Measurements from ENCODE around the gene ARL6IP5. TPM values are rescaled to one million over a fixed set of nuclear protein-coding genes. Genes with fewer than 3 reads are reported as not detected.
A peak's percentile ranks its signal among the peaks of the same experiment; 100 is the strongest.

Gene ARL6IP5
- total and polyA plus RNA-seq, 12 donors: 100 to 276 (median 185) TPM

GRCh38 chr3:69096299-69096698 lies 11.6 kb downstream of the ARL6IP5 start:
- Histone ChIP-seq H3K4me1 (replicated peaks in 1 of 2) (peaks cover 50 to 77% of the 10 kb centered on the region in 2 donors), H3K36me3 (replicated peaks in 1 of 2) (no peaks in the 10 kb centered on the region), H3K4me3 (no peak overlapping the region), H3K9me3 (replicated peaks in 1 of 3) (no peaks in the 10 kb centered on the region), H3K27ac (peak overlapping the region in 4 of 5 donors; percentile 22 to 85 (median 61)), H3K27me3 (no peaks in the 10 kb centered on the region)
- no peak for DNase-seq
- intact Hi-C loops (cut with DNase I): no loop called here
- TF ChIP-seq POLR2A (IDR thresholded peaks at IDR 0.05) (no peak), CTCF (IDR thresholded peaks at IDR 0.05) (no peak)
- 87 to 95% (median 90%) methylated on average over 3 to 5 of the region's 5 CpGs for WGBS, 4 donors

- intact Hi-C loops (cut with DNase I): no loop called here
- Histone ChIP-seq H3K27ac (peak overlapping the region in 2 of 5 donors; percentile 8 to 85), H3K27me3 (no peaks in the 10 kb centered on the region), H3K4me1 (replicated peaks in 1 of 2) (peaks cover 38 to 65% of the 10 kb centered on the region in 2 donors), H3K9me3 (replicated peaks in 1 of 3) (no peaks in the 10 kb centered on the region), H3K4me3 (no peak overlapping the region), H3K36me3 (replicated peaks in 1 of 2) (peaks cover 0 to 10% of the 10 kb centered on the region in 2 donors)
- TF ChIP-seq CTCF (IDR thresholded peaks at IDR 0.05) (no peak), POLR2A (IDR thresholded peaks at IDR 0.05) (no peak)
- WGBS, 4 donors: 86 to 92% (median 88%) methylated on average over 9 of the region's 9 CpGs
- DNase-seq: no peak
Observed at GRCh38 chr3:69097407-69098086, 12.8 kb downstream of the ARL6IP5 start.

GRCh38 chr3:69099576-69099975 lies 14.8 kb downstream of the ARL6IP5 start:
- peaks cover 20 to 44% of the 10 kb centered on the region in 2 donors for H3K4me1 ChIP-seq (replicated peaks in 1 of 2)
- no peak overlapping the region for H3K4me3 ChIP-seq
- no peak for DNase-seq
- H3K36me3 ChIP-seq (replicated peaks in 1 of 2): peaks cover 0 to 29% of the 10 kb centered on the region in 2 donors
- 89 to 94% (median 91%) methylated on average over 4 of the region's 4 CpGs for WGBS, 4 donors
- TF ChIP-seq POLR2A (IDR thresholded peaks at IDR 0.05): no peak
- no peak for TF ChIP-seq CTCF (IDR thresholded peaks at IDR 0.05)
- H3K9me3 ChIP-seq (replicated peaks in 1 of 3): no peaks in the 10 kb centered on the region
- H3K27me3 ChIP-seq: no peaks in the 10 kb centered on the region
- H3K27ac ChIP-seq: no peak overlapping the region
- intact Hi-C loops (cut with DNase I): no loop called here

- H3K27ac ChIP-seq: peak overlapping the region in 1 of 5 donors; percentile 29
- no peak overlapping the region for H3K4me3 ChIP-seq
- TF ChIP-seq POLR2A (IDR thresholded peaks at IDR 0.05) (no peak), CTCF (IDR thresholded peaks at IDR 0.05) (no peak)
- H3K36me3 ChIP-seq (replicated peaks in 1 of 2): peaks cover 0 to 42% of the 10 kb centered on the region in 2 donors
- no peak for DNase-seq
- intact Hi-C loops (cut with DNase I): no loop called here
- H3K9me3 ChIP-seq (replicated peaks in 1 of 3): no peaks in the 10 kb centered on the region
- 94 to 98% (median 97%) methylated on average over 4 of the region's 4 CpGs for WGBS, 4 donors
- peaks cover 0 to 29% of the 10 kb centered on the region in 2 donors for H3K4me1 ChIP-seq (replicated peaks in 1 of 2)
- no peaks in the 10 kb centered on the region for H3K27me3 ChIP-seq
Observed at GRCh38 chr3:69102384-69102783, 17.6 kb downstream of the ARL6IP5 start.

Measured in adrenal gland (tissue), 12 donors.